ENCODE data around the gene CEACAM1.
A peak's percentile ranks its signal among the peaks of the same experiment; 100 is the strongest.
"Not testable (repeated sequence)": the region's sequence is repeated elsewhere in the genome, so short reads cannot be mapped to it uniquely, and the experiment has no call there.

CEACAM1 gene

DNA sequence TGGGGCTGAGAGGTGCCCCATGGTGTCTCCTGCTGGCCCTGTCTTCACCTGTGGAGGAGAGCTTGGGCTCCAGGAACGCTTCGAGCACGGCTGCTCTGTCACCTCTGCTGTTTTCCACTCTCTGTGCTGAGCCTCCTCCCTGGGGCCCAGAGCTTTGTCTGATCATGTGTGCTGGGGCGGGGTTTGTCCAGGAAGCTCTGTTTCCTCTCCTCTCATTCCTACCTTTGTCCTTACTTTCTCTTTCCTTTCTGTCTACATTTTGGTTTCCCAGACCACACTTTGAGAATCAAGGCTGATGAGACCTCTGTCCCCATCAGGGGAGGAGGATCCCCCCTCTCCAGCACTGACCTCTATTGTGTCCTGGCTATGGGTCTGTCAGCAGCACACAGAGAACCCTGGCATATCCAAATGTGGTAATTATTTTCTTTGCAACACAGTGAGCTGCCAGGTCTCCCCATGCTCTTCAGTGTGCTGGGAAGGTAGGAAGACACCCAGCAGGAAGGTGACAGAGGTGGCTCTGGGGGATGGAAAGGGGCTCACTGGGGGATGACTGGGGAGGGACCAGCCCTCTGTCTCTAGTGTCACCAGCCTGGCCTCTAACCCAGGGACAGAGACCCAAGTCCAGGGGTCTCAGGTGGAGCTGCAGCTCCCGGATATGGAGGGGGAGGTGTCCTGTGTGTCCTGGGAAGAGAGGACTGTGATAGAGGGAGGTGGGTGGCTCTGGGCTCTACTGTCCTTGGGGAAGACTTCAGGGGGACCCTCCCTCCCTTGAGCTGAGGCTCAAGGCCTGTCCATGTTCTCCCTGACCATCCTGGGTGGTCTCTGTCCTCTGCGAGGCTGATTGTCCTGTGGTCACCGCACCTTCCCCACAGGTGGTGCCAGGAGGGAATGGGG is at the start of gene CEACAM1:
CEACAM1 (minus strand) TSS at position 128 of the 894 bp plus-strand sequence; CDS start at position 21, 107 bp downstream.
- DNase-seq (ENCODE audit: low read depth): no peak

DNA sequence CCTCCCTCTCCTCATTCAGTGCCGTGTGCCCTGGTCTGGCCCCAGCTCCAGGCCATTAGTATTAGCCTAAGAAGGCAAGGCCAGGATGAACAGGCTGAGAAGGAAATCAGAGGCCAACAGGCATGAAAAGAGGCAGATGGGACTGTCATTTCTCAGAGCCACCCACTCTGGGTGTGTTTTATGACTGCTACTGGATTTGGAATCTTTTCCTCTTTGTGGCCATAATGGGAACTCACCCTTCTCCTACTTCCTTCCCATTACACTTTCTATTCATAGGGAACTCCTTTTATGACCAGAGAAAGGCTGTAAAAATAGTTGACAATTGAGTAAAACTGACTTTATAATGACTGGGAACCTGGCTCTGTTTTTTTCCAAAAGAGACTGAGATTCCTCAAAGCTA is 48.7 kb upstream of the CEACAM1 start:
- no peak for DNase-seq (ENCODE audit: low read depth)

DNA sequence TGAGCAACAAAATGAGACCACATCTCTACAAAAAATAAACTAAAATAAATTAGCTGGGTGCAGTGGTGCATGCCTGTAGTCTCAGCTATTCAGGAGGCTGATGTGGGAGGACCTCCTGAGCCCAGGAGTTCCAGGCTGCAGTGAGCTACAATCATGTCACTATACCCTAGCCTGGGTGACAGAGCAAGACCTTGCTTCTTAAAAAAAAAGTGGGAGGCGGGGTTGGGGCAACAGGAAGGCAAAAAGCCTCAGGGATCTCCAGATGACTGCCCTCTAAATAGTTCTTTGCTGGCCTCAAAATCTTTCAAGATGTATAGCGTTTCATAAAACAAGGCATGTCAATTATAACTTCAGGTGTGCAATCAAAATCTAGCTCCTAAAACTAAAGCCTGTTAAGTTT is 48.0 kb upstream of the CEACAM1 start:
- DNase-seq (ENCODE audit: low read depth): no peak

DNA sequence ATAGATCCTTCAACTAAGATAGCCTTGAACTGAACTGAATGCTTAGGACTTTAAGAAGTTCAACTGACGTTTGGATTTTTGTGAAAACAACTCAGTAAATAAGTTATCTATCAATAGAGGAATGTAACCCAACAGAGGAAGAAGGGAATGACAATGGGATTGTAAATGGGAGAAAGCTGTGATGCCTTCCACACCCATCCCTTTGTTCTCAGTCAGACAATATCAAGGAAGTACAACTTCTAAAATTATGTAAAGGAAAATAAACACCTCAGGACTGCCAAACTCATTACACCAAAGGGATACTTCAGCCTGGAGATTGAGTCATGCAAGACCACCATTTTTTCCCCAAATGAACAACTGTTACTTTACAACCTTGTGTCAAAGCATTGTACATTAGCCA is 45.4 kb upstream of the CEACAM1 start:
- no peak for DNase-seq (ENCODE audit: low read depth)

DNA sequence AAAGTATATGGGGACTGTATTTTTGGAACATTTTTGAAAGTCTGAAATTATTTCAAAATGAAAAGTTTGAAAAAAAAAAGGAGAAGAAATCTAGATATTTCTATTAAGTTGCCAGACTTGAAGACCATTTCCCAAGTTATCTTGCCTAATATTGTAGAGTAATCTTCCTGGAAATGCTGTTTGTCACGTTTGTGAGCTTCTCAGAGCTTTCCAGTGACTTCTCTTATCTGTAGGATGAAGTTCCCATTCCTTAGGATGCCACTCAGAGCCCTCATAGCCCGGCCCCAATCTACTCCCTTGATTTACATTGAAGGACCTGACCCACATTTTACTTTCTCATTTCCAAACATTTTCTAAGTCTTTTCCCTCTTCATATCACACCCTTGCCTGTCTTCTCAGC is 42.8 kb upstream of the CEACAM1 start:
- DNase-seq (ENCODE audit: low read depth): no peak

DNA sequence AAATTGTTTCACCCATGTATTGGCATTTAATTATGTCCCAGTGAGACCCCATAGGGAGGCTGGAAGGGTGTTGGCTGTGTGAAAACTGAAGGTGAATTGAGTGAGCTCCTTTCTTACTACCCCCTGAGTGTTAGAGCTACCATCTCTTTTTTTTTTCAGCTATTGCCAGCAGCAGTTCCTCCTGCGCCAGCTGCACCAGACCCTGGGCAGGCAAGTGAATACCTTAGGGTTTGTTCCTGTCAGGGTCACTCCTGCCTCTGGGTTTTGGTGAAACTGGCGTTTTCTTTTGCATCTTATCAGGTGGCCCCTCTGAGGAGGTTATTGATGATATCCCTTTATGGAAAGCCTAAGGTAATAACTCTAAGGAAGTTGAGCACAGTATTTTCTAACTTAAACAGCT is 40.9 kb upstream of the CEACAM1 start:
- no peak for DNase-seq (ENCODE audit: low read depth)

DNA sequence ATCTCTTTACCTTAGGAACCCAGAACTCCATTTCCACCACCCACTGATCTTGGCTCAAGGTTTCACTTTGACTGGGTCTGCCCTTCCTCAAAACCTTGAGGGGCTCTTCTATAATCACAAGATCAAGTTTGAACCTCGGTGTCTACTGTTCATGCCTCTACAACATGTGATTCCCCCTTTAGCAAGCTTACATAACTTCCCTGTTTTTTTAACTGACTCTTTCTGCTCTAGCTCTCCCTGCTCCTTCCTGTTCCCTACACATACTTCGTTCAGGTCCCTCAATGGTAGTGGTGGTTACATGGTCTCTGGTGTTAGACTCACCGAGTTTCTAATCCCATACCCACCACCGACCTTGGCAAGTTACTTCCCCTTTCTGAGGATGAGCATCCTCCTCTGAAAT is 39.7 kb upstream of the CEACAM1 start:
- DNase-seq (ENCODE audit: low read depth): no peak

DNA sequence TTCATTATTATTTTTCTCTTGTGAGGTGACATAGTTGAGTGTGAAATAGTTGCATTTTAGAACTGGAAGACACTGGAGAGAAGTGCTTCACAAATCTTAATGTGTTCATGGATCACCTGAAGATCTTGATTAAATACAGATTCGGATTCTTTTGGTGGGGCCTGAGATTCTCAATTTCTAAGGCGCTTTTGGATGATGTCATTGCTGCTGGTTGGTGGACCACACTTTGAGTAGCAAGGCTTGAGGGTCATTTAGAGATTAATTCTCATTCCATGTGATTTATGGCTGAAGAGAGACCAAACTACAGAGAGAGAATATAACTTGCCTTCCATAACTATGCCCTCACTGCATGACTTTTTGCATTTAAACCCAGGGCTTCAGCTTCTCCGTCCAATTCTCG is 39.3 kb upstream of the CEACAM1 start:
- DNase-seq (ENCODE audit: low read depth): no peak

DNA sequence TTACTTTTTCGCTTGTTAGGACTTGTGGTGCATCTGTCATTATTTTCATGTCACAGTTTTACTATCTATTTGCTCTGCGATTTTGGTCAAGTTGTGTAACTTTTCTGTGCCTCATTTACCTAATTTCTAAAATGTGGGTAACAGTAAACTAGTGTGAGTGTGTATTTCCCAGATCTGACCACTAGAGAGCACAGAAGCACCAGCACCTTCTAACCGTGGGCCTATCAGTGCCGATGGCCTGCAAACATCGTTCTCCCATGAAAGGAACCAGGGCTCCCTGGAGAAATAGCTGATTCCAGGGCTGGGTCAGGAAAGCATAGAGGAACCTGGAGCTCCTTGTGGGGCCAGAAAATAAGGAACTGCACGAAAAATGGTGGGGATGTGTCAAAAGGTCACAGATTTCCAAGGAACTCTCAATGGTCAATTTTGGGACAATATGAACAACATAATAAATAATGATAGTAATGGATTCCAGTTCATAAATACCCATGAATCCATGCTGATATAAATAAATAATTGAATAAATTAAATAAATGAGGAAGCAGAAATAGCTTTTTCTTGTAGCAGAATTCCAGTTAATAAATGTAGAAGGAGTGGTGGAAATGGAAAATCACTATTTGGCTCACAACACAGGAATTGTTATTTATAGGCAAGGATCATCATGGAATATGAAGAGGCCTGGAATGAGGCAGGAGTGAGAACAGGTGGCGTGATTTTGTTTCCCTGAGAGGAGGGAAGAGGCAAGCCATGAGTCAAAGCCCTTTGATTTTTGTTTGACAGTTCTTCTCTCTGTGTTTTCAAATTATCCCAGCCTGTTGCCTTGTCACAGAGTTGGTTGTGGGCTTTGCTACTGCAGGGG is 35.3 kb upstream of the CEACAM1 start:
- DNase-seq (ENCODE audit: low read depth): peak; percentile 4

DNA sequence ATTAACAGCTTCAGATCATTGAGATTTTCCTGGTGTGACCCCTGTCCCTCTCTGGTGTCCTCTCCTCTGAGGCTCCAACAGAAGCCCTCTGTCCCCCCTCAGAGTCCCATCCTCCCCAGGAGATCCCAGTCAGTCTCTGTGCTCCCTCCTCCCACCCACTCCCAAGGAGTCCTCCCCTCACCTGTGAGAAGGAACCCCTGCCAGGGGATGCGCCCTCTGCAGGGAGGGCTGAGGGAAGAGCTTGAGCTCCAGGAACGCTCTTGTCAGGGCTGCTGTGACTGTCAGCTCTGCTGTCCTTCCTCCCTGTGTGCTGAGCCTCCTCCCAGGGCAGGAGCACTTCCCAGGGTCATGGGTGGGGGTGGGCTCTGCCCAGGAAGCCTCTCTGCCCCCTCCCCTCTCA is 33.2 kb upstream of the CEACAM1 start:
- DNase-seq (ENCODE audit: low read depth): no peak

DNA sequence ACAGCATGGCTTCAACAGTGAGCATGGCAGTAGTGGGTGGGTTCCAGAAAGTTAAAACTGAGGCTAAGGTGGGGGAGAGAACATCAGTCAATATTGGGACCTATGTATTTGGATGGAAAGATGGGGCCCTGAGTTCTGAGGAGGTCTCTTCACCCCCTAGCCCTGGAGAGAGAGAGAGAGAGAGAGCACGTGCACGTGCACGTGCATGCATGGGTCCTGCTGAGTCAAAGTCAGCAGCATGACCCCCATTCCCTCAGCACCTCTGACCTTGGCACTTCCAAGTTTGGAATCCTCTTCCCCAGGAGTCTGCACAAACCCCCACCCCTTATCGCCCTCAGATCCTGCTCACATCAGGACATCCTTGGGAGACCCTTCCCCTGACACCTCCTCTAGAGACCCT is 32.5 kb upstream of the CEACAM1 start:
- no peak for DNase-seq (ENCODE audit: low read depth)

DNA sequence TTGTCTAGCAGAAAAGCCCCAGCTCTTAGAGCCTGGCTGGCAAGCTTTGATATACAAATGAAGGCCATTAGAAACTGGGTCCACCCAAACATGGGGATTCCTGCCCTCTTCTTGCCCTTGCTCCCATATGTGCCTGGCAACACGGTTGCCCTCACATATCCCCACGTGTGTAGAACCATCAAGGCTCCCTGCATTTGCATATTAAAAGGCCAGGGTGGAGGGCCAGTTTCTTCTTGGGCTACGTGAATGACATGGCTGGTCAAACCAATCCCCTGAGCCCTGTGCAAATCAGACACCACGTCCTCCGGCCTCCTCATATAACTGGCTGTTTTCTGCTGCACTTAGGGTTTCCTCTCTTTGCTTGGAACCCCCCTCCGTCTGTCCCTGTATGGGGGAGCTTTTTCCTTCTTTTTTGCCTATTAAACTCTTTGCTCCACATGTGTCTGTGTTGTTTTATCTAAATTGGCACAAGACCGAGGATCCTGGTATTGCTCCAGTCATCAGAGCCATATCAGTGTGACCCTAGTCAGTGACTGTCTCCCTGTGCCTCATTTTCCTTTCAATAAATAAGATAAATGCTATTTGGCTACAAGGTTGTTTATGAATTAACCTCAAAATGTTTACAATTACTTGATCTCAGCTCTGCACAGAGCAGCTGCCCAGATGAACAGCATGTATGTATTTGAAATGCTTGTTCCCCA is 30.3 kb upstream of the CEACAM1 start:
- no peak for DNase-seq (ENCODE audit: low read depth)

DNA sequence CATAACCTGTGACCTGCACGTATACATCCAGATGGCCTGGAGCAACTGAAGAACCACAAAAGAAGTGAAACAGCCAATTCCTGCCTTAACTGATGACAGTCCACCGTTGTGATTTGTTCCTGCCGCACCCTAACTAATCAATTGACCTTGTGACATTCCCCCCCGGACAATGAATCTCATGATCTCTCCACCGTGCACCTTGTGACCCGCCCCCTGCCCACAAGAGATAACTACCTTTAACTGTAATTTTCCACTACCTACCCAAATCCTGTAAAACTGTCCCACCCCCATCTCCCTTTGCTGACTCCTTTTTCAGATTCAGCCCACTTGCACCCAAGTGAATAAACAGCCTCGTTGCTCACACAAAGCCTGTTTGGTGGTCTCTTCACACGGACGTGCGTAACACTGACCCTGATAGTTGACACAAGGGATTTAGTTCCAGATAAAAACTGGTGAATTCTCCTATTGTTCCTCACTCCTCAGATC is 29.1 kb upstream of the CEACAM1 start:
- DNase-seq (ENCODE audit: low read depth): not testable (repeated sequence)

DNA sequence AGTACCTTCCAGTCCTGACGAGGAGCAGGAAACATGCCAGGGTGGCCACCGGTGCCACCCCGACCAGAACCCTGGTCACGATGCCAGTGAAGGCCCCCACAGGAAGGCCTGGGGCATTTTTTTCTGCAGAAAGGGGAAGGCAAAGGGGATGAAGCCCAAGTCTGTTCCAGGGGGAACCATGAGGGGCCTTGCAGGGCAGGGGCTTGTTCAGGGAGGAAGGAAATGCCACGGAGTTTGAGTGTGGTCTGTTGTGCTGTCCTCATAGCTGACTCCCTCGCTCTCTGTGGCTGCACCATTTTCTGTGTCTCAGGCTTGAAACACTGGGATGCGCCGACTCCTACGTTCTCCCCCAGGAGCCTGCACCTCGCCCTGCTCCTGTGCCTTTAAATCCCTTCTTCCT is 27.5 kb upstream of the CEACAM1 start:
- no peak for DNase-seq (ENCODE audit: low read depth)

DNA sequence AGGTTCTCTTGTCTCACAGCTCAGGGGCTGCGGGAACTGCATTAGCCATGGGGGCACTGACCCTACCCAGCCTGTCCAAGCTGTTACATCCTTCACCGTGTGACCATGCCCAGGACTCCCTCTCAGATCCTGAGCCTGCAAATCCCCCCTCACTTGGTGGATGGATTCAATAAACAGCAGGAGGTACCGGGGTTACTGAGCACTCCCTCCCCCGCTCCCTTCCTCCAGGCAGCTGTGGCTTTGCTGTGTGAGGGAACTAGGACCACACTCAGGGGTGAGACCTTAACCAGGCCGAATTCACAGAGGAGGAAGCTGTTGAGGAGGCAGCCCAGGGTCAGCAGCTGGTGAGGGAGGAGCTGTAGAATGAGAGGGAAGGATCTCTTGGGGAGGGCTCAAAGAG is 27.0 kb upstream of the CEACAM1 start:
- DNase-seq (ENCODE audit: low read depth): no peak

DNA sequence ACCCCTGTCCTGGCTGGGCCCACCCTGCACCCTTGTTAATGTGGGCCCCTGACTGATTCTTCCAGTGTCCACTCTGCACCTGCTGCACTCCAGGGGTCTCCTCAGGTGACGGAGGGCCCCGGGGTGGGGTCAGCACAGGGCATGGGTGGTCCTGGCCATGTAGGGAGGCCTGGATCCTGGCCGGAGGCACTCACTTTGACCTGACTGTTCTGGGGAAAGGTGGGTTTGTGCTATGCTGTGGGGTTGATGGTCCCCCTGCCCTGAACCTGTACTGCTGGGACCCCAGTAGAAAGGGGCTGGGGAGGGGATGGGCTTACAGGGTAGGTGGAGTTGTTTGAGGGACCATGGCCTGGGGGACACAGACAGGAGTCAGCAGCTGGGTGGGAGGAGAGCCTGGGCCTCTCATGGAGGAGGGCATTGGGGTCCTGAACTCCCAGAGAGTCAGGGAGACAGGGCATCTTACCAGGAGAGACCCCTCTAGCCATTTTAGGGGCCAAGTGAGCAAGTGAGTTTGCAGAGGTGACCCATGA is 25.8 kb upstream of the CEACAM1 start:
- DNase-seq (ENCODE audit: low read depth): no peak

DNA sequence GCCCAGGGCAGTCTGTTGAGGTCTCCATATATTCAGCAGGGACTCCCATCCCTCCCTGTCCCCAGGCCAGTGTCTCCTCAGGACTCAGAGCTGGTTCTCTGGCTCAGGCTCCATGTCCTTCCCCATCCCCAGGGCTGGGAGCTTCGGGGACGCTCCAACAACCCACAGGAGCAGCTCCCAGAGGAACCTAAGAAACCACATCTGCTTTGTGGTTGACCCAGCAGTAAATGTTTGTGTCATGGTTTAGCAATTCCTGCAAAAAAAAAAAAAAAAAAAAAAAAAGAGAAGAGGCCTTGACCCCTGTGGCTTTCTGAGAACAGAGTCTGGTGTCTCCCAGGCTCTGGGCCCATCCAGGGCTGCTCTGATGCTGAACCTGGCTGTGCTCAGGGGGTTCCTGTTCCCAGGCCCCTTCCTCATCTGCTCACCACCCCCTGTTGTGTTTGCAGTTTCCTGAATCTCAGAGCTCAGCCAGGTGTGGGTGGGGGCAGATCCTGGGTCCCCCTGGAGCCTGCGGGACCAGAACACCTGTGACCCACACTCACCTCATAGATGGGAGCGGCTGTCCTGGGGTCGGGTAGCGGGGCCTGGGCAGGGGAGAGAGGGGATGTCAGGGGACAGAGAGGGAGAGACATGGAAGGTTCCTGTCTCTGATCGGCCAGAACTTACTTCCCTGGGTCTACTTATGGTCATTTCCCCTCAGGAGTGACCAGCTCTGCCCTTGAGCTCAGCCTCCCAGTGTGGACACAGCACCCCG is 25.2 kb upstream of the CEACAM1 start:
- peak; percentile 67 for DNase-seq (ENCODE audit: low read depth)

DNA sequence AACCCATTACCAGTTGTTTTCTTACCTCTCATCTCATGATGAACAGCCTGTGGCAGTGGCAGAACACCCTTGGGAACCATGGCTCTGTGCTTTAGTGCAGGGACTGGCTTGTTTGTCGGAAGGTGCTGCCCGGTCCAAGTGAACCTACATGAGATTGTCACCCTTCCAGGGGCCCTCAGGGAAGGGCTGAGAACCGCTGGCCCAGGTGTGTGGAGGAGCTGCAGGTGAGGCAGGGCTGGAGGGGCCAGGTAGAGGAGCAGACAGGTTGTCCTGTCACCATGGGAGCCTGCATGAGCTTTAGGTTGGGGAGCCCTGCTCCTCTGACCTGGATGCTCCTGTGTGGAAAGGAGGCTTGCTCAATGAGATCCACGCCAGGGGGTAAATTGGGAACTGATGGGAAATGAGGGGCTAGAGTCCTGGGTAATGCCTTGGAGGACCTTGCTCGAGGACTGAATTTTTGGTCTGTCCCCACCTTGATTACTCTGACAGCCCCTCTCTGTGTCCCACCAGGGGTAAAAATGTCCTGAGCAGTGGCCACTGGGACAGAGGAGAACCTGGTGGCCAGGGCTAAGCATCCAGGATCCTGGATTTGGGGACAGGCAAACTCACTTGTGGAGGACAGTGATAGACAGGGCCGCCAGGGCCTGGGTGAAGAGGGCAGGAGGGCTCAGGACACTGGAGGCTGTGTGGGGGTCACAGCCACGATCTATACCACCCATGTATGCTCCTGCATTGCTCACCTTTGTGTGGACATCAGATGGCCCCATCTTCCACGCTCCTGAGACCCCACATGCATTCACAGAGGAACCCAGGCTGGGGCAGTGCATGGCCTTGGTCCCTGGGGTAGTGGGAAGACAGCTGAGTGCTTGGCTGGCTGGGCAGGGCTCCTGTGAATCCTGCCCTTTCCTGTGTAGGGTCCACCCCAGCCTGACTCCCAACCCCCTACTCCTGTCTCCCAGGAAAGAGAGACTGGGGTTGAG is 24.1 kb upstream of the CEACAM1 start:
- no peak for DNase-seq (ENCODE audit: low read depth)

DNA sequence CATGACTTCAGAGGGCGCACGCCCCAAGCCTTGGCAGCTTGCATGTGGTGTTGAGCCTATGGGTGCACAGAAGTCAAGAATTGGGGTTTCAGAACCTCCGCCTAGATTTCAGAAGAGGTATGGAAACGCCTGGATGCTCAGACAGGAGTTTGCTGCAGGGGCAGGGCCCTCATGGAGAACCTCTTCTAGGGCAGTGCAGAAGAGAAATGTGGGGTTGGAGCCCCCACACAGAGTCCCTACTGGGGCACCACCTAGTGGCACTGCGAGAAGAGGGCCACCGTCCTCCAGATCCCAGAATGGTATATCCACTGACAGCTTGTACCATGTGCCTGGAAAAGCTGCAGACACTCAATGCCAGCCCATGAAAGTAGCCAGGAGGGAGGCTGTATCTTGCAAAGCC is 22.2 kb upstream of the CEACAM1 start:
- not testable (repeated sequence) for DNase-seq (ENCODE audit: low read depth)

DNA sequence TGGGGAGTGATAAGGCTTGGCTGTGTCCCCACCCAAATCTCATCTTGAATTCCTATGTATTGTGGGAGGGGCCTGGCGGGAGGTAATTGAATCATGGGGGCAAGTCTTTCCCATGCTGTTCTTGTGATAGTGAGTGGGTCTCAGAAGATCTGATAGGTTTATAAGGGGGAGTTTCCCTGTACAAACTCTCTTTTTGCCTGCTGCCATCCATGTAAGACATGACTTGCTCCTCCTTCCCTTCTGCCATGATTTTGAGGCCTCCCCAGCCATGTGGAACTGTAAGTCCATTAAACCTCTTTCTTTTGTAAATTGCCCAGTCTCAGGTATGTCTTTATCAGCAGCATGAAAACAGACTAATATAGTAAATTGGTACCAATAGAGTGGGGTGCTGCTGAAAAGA is 20.8 kb upstream of the CEACAM1 start:
- DNase-seq (ENCODE audit: low read depth): not testable (repeated sequence)
